ENCODE data around the gene MAP4K5.

DNA sequence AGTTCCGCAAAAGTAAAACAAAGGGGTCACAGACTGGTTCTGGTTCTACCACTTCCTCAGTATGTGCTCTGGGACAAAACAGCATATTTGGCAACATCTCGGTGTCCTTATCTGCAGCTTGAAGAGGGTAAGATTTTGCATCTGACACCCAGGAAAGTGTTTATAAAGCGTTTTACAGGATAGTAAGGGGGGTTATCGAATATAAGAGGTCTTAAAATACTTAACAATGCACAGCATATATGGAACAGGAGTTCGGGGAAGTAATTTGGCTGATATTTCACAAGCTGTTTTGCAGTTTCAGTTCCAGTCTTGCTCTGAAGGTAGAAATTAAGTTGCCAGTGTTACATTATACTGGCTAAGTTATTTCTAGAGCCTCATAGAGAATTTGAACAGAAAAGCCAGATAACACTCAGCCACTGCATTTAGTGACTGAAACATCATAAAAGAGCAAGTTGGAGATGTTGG is 904 bp upstream of the MAP4K5 start:
- TF ChIP-seq GATA3 (IDR thresholded peaks at IDR 0.05; ENCODE audit: low read depth, low read length) (no peak), GATA2 (IDR thresholded peaks at IDR 0.05; ENCODE audit: low read depth, low read length) (no peak)

All from SH-SY5Y (cell line).